ENCODE results near the gene PRKX. TPM values are rescaled to one million over a fixed set of nuclear protein-coding genes. Genes with fewer than 3 reads are reported as not detected.
"Not testable (repeated sequence)": the region's sequence is repeated elsewhere in the genome, so short reads cannot be mapped to it uniquely, and the experiment has no call there.

The PRKX gene
- total RNA-seq, 1 donor from 2014 or later, result 37.2 TPM

DNA sequence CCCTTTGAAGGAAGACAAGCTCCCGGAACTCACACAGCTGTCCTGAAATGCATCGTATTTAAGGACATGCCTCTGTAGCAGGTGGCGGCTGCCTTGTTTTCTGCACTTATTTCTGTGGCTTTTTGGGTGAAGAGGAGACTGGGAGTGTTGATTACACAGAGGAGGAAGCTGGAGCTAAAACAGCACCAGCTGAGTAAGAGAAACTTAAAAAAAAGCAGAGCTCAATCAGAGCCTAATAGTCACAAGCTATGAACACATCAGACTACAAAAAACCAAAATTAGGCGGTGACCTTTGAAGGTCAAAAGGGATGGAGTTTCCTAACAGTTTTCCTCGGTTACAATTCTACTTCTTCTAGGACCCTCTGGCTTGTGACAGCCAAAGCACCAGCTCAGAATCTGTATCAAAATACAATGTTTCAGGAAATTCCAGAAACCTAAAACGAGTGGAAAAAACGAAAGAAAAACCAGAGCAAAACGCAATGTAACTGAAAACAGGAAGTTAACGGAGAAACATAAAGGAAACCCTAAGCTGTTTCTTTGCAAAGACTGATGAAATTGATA lies 13.5 kb downstream of the PRKX start:
- DNase-seq (ENCODE audit: extremely low spot score, unreplicated experiment), result no peak
- Mint-ChIP-seq H3K9me3 (ENCODE audit: unreplicated experiment) (no peaks in the 10 kb centered on the region), H3K36me3 (ENCODE audit: unreplicated experiment) (peaks cover 4% of the 10 kb centered on the region), H3K27me3 (ENCODE audit: unreplicated experiment) (no peaks in the 10 kb centered on the region), H3K27ac (ENCODE audit: unreplicated experiment) (peak overlapping the region; percentile 95), H3K4me3 (ENCODE audit: unreplicated experiment) (peak overlapping the region; percentile 74), H3K4me1 (ENCODE audit: unreplicated experiment) (peaks cover 51% of the 10 kb centered on the region)
- TF ChIP-seq, protein P1, sequence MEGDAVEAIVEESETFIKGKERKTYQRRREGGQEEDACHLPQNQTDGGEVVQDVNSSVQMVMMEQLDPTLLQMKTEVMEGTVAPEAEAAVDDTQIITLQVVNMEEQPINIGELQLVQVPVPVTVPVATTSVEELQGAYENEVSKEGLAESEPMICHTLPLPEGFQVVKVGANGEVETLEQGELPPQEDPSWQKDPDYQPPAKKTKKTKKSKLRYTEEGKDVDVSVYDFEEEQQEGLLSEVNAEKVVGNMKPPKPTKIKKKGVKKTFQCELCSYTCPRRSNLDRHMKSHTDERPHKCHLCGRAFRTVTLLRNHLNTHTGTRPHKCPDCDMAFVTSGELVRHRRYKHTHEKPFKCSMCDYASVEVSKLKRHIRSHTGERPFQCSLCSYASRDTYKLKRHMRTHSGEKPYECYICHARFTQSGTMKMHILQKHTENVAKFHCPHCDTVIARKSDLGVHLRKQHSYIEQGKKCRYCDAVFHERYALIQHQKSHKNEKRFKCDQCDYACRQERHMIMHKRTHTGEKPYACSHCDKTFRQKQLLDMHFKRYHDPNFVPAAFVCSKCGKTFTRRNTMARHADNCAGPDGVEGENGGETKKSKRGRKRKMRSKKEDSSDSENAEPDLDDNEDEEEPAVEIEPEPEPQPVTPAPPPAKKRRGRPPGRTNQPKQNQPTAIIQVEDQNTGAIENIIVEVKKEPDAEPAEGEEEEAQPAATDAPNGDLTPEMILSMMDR (IDR thresholded peaks at IDR 0.05), result no peak

DNA sequence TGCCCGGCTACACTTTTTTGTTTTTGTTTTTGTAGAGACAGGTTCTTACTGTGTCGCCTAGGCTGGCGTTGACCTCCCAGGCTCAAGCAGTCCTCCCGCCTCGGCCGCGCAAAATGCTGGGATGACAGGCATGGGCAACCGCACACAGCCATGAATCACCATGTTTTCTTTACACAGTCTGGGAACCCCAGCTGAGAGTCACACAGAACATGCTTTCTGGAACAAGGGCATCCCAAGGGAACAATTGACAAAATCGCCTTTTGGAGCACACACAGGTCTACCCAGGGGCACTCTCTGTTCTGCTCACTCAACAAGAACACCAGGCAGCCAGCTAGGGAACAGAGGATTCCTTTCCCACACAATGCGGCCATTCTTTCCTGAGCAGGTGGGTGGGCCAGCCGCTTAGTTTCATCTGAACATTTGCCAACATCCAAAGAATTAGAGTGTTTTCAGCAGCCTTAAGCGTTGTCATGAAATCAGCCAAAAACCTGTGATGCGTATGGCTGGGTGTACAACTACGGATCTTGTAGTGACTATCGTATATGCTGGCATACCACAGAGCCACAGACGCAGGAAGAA lies 15.7 kb downstream of the PRKX start:
- Mint-ChIP-seq H3K36me3 (ENCODE audit: unreplicated experiment) (no peaks in the 10 kb centered on the region), H3K4me3 (ENCODE audit: unreplicated experiment) (peak overlapping the region; percentile 56)
- peak; percentile 87 for DNase-seq (ENCODE audit: extremely low spot score, unreplicated experiment)

DNA sequence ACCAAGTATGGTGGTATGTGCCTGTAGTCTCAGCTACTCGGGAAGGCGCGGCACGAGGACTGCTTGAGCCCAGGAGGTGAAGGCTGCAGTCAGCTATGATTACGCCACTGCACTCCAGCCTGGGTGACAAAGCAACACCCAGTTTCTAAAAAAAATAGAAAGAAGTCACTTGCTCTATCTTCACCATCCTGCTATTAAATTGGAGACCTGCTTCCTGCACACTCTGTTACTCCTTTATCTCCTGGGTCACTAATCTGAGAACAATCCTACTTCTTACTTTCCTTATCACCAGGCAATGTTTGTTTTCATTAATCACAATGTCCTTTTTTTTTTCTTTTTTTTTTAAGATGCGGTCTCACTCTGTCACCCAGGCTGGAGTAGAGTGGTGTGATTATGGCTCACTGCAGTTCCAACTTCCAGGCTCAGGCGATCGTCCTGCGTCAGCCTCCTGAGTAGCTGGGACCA lies 16.2 kb downstream of the PRKX start:
- H3K4me3 Mint-ChIP-seq (ENCODE audit: unreplicated experiment), result peak overlapping the region; percentile 56
- DNase-seq (ENCODE audit: extremely low spot score, unreplicated experiment), result no peak
- no peaks in the 10 kb centered on the region for H3K9me3 Mint-ChIP-seq (ENCODE audit: unreplicated experiment)
- no peaks in the 10 kb centered on the region for H3K36me3 Mint-ChIP-seq (ENCODE audit: unreplicated experiment)
- TF ChIP-seq, protein P1 (IDR thresholded peaks at IDR 0.05), result no peak
- peak overlapping the region; percentile 95 for H3K27ac Mint-ChIP-seq (ENCODE audit: unreplicated experiment)
- no peaks in the 10 kb centered on the region for H3K27me3 Mint-ChIP-seq (ENCODE audit: unreplicated experiment)
- peaks cover 57% of the 10 kb centered on the region for H3K4me1 Mint-ChIP-seq (ENCODE audit: unreplicated experiment)

More for the DNA sequence above, 15.7 kb downstream of the PRKX start:
- Mint-ChIP-seq H3K27me3 (ENCODE audit: unreplicated experiment) (no peaks in the 10 kb centered on the region), H3K4me1 (ENCODE audit: unreplicated experiment) (peaks cover 57% of the 10 kb centered on the region), H3K9me3 (ENCODE audit: unreplicated experiment) (no peaks in the 10 kb centered on the region), H3K27ac (ENCODE audit: unreplicated experiment) (peak overlapping the region; percentile 95)
- TF ChIP-seq, protein P1 (IDR thresholded peaks at IDR 0.05), result no peak

DNA sequence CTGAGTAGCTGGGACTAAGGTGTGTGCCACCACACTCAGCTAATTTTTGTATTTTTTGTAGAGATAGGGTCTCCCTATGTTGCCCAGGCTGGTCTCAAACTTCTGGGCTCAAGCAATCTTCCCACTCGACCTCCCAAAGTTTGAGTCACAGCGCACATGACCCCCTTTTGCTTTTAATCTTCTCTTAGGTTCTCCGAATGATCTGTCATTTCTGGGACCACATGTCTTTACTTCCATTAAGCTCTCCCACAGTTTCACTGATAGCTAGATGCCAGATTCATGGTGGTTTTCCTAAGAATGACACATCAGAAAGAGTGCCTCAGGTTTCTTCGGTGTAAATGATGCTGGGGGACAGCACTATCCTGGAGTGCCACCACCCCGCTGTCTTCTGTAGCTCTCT lies 17.9 kb downstream of the PRKX start:
- no peaks in the 10 kb centered on the region for H3K27me3 Mint-ChIP-seq (ENCODE audit: unreplicated experiment)
- no peak overlapping the region for H3K27ac Mint-ChIP-seq (ENCODE audit: unreplicated experiment)
- H3K9me3 Mint-ChIP-seq (ENCODE audit: unreplicated experiment), result no peaks in the 10 kb centered on the region
- TF ChIP-seq, protein P1 (IDR thresholded peaks at IDR 0.05), result no peak
- H3K4me1 Mint-ChIP-seq (ENCODE audit: unreplicated experiment), result peaks cover 66% of the 10 kb centered on the region
- H3K4me3 Mint-ChIP-seq (ENCODE audit: unreplicated experiment), result no peak overlapping the region
- no peak for DNase-seq (ENCODE audit: extremely low spot score, unreplicated experiment)
- H3K36me3 Mint-ChIP-seq (ENCODE audit: unreplicated experiment), result no peaks in the 10 kb centered on the region

DNA sequence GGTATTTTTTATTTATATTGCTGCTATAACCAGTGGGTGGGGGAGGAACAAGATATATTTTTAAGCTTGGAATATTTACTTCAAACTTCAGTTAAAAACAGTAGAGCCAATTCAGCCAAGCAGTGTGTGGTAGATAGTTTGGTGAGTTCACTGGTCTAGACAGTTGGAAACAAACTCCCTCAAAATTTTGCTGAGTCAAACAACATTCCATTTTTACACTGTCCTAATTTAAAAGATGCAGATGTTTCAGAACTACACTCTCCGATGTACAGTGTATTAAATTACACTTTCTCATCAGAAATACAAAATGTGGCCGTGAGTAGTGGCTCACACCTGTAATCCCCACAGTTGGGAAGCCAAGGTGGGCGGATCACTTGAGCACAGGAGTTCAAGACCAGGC lies 23.3 kb downstream of the PRKX start:
- Mint-ChIP-seq H3K27me3 (ENCODE audit: unreplicated experiment) (no peaks in the 10 kb centered on the region), H3K4me3 (ENCODE audit: unreplicated experiment) (peak overlapping the region; percentile 49), H3K4me1 (ENCODE audit: unreplicated experiment) (peaks cover 58% of the 10 kb centered on the region), H3K36me3 (ENCODE audit: unreplicated experiment) (peaks cover 2% of the 10 kb centered on the region), H3K9me3 (ENCODE audit: unreplicated experiment) (no peaks in the 10 kb centered on the region), H3K27ac (ENCODE audit: unreplicated experiment) (peak overlapping the region; percentile 94)
- no peak for DNase-seq (ENCODE audit: extremely low spot score, unreplicated experiment)
- TF ChIP-seq, protein P1 (IDR thresholded peaks at IDR 0.05), result no peak

DNA sequence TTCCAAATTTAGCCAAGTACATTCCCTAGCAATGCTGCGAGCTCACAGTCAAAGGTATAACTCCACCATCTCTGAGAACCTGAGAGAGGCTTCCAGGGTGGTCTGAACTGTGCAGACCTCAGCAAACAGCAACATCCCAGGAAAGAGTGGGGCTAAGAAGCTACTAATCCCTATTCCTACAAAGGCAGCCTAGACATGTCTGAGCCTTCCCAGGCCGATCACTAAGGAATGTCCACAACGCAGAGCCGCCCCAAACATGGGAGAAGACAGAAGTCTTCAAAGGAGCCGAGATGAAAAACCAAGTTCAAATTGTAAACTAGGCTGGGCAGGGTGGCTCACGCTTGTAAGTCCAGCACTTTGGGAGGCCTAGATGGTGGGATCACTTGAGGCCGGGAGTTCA lies 30.2 kb downstream of the PRKX start:
- not testable (repeated sequence) for H3K27ac Mint-ChIP-seq (ENCODE audit: unreplicated experiment); H3K36me3 Mint-ChIP-seq (ENCODE audit: unreplicated experiment); H3K9me3 Mint-ChIP-seq (ENCODE audit: unreplicated experiment); H3K4me3 Mint-ChIP-seq (ENCODE audit: unreplicated experiment); H3K27me3 Mint-ChIP-seq (ENCODE audit: unreplicated experiment); DNase-seq (ENCODE audit: extremely low spot score, unreplicated experiment)
- peaks cover 44% of the 10 kb centered on the region for H3K4me1 Mint-ChIP-seq (ENCODE audit: unreplicated experiment)
